ENCODE data around the gene LGALS3.

Gene LGALS3

GRCh38 chr14:55194656-55195355, 65.8 kb downstream of the LGALS3 start:
- no peak for DNase-seq

Data from NCI-H1436 treated with DMSO at 0.1 percent for 48 hours (cell line).